GM23338 (cell line): ENCODE results near the gene CYB5B. TPM values are rescaled to one million over a fixed set of nuclear protein-coding genes. Genes with fewer than 3 reads are reported as not detected.

Experiments
- ATAC-seq: fragments of 200-7000 bp; cut with Tn5 transposase; 3 replicates; pipeline ENCODE4 v1.9.1; 2020
- DNase-seq: peaks from one replicate; pipeline ENCODE4 v3.0.0-alpha.2; 2015; ENCODE audit warnings: low spot score
- H2AFZ ChIP-seq: fragments of 200-600 bp; sonication (generic); 2 replicates; pipeline ENCODE4 v1.8.0; 2016; ENCODE audit warnings: antibody characterized with exemption, mild to moderate bottlenecking, moderate library complexity
- H3F3A ChIP-seq: fragments of 200-600 bp; sonication (generic); replicated peaks from 2 replicates; pipeline ENCODE4 v1.8.0; 2017; ENCODE audit warnings: antibody characterized with exemption, mixed run types, low read depth
- H3K27ac ChIP-seq: fragments of 200-600 bp; sonication (generic); 2 replicates; pipeline ENCODE4 v1.6.1; 2016; ENCODE audit warnings: low read depth
- H3K27me3 ChIP-seq: fragments of 200-600 bp; sonication (generic); 2 replicates; pipeline ENCODE4 v1.8.0; 2016; ENCODE audit warnings: mild to moderate bottlenecking, mixed run types, moderate library complexity; ENCODE audit not compliant: insufficient read depth
- H3K36me3 ChIP-seq: fragments of 200-600 bp; sonication (generic); 2 replicates; pipeline ENCODE4 v1.8.0; 2016; ENCODE audit warnings: mild to moderate bottlenecking; ENCODE audit not compliant: insufficient read depth
- H3K4me1 ChIP-seq: fragments of 200-600 bp; sonication (generic); 2 replicates; pipeline ENCODE4 v1.8.0; 2016; ENCODE audit warnings: mild to moderate bottlenecking, moderate library complexity; ENCODE audit not compliant: insufficient read depth
- H3K4me2 ChIP-seq: fragments of 200-600 bp; sonication (generic); 2 replicates; pipeline ENCODE4 v1.7.1; 2017; ENCODE audit warnings: mixed run types
- H3K4me3 ChIP-seq: fragments of 200-600 bp; sonication (generic); 2 replicates; pipeline ENCODE4 v1.6.1; 2016; ENCODE audit warnings: mixed run types
- H3K79me2 ChIP-seq: fragments of 200-600 bp; sonication (generic); replicated peaks from 2 replicates; pipeline ENCODE4 v1.8.0; 2017; ENCODE audit warnings: mild to moderate bottlenecking; ENCODE audit not compliant: insufficient read depth
- H3K9me2 ChIP-seq: fragments of 200-600 bp; sonication (generic); 2 replicates; pipeline ENCODE4 v1.8.0; 2017; ENCODE audit not compliant: insufficient read depth
- H4K20me1 ChIP-seq: fragments of 200-600 bp; sonication (generic); replicated peaks from 2 replicates; pipeline ENCODE4 v1.8.0; 2017; ENCODE audit warnings: mild to moderate bottlenecking; ENCODE audit not compliant: insufficient read depth
- H3K27ac Mint-ChIP-seq: 2 replicates; pipeline ENCODE4 v1.8.0; 2020; ENCODE audit warnings: inconsistent platforms, mild to moderate bottlenecking, moderate library complexity, mixed read lengths
- H3K27me3 Mint-ChIP-seq: 3 replicates; pipeline ENCODE4 v1.8.0; 2022; ENCODE audit warnings: low read depth, mild to moderate bottlenecking, moderate library complexity, mixed read lengths, inconsistent platforms; ENCODE audit not compliant: insufficient read depth, poor library complexity
- H3K36me3 Mint-ChIP-seq: 3 replicates; pipeline ENCODE4 v1.8.0; 2021; ENCODE audit warnings: low read depth, mild to moderate bottlenecking, inconsistent platforms, moderate library complexity, mixed read lengths
- H3K4me1 Mint-ChIP-seq: 3 replicates; pipeline ENCODE4 v1.8.0; 2020; ENCODE audit warnings: mild to moderate bottlenecking, inconsistent platforms, mixed read lengths
- H3K4me3 Mint-ChIP-seq: 3 replicates; pipeline ENCODE4 v1.8.0; 2021; ENCODE audit warnings: moderate library complexity, mild to moderate bottlenecking, inconsistent platforms, mixed read lengths
- H3K9me3 Mint-ChIP-seq: 3 replicates; pipeline ENCODE4 v1.8.0; 2020; ENCODE audit warnings: moderate library complexity, mild to moderate bottlenecking, inconsistent platforms, mixed read lengths
- CREB1 ChIP-seq: fragments of 250-450 bp; sonication (Bioruptor Pico); IDR thresholded peaks from 2 replicates; pipeline ENCODE4 v1.5.0; 2020; ENCODE audit warnings: low read depth, mild to moderate bottlenecking, moderate library complexity
- EZH2 ChIP-seq: fragments of 200-600 bp; sonication (generic); IDR thresholded peaks from one replicate; pipeline ENCODE4 v1.8.0; 2017; ENCODE audit warnings: antibody characterized with exemption, mild to moderate bottlenecking, low read depth; ENCODE audit not compliant: unreplicated experiment
- EZH2phosphoT487 ChIP-seq: fragments of 200-600 bp; sonication (generic); IDR thresholded peaks from one replicate; pipeline ENCODE4 v1.8.1; 2018; ENCODE audit warnings: antibody characterized with exemption; ENCODE audit not compliant: unreplicated experiment
- STAT1 ChIP-seq: IDR thresholded peaks from one replicate; pipeline ENCODE4 v1.6.1; 2016; ENCODE audit warnings: antibody characterized with exemption; ENCODE audit not compliant: unreplicated experiment
- ZNF114 ChIP-seq: fragments of 250-450 bp; sonication (Bioruptor Pico); IDR thresholded peaks from 2 replicates; pipeline ENCODE4 v1.5.0; 2020; ENCODE audit warnings: mild to moderate bottlenecking, moderate library complexity
- polyA plus RNA-seq: library from polyadenylated mRNA; unstranded; fragments of >200 nt; fragmentation: Nextera tagmentation; extraction: Ambion mirVana; gene quantifications from 2 replicates; pipeline ENCODE4 v1.2.1, GENCODE V29; 2016
- total RNA-seq: library from RNA; depleted of rRNA; stranded (reverse); fragments of >200 nt; shearing (Covaris generic); gene quantifications from 2 replicates; pipeline ENCODE4 v1.2.3, GENCODE V29; 2014
- TF ChIP-seq, protein P1 (sequence below): fragments of 250-450 bp; sonication (Bioruptor Pico); IDR thresholded peaks from 2 replicates; pipeline ENCODE4 v1.5.0; 2020; ENCODE audit warnings: mild to moderate bottlenecking, moderate library complexity

CYB5B gene
- total and polyA plus RNA-seq, 2 experiments from 2014 or later = 72.0 to 110 TPM

DNA sequence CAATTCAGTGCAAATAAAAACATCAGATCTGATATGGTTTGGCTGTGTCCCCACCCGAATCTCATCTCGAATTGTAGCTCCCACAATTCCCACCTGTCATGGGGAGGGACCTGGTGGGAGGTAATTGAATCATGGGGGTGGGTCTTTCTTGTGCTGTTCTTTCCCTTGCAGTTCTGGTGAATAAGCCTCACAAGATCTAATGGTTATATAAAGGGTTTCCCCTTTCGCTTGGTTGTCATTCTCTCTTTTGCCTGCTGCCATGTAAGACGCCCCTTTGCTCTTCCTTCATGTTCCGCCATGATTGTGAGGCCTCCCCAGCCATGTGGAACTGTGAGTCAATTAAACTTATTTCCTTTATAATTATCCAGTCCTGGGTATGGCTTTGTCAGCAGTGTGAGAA, 72.5 kb downstream of the CYB5B start (continued):
- TF ChIP-seq ZNF114 (CRISPR knock-in tag) = no peak
- TF ChIP-seq CREB1 = no peak

DNA sequence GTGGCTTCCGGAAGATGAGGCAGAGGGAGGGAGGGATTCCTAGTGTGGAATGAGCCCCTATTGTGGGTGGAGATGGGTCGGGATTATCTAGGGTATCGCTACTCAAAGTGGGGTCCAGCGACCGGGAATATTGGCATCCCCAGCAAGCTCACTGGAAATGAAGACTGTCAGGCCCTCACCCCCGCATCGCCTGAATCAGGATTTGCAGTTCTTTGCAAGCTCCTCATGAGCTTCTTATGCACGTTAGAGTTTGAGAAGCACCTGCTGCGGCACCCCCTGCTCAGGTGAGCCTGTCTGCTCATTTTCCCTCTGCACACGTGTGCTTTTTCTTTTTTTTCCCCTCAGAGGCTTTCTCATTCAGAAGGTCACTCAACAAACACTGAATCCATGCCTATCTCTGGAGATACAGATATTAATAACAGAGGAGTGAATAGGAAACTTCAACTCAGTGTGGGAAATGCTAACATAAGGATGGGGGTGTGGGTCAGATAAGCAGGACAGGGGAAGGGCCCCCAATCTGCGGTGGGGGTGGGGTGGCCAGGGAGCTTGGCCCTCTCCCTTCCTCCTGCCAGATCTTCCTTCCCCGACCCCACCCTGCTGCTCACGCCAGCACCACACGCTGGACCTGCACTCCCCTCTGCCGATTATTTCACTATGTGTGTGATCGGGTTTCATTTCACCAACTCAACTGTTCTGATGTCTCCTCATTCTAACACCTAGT, 73.6 kb downstream of the CYB5B start:
- Histone ChIP-seq H3K27ac (no peak overlapping the region), H3K4me1 (no peaks in the 10 kb centered on the region), H3K27me3 (no peaks in the 10 kb centered on the region), H3K79me2 (no peaks in the 10 kb centered on the region), H3K36me3 (no peaks in the 10 kb centered on the region), H2AFZ (peak overlapping the region; percentile 38; the same call in 1 of the 2 replicates), H3K4me2 (no peak overlapping the region), H4K20me1 (no peaks in the 10 kb centered on the region), H3K4me3 (no peak overlapping the region), H3K9me2 (no peaks in the 10 kb centered on the region), H3F3A (no peaks in the 10 kb centered on the region)
- no peak for DNase-seq
- Mint-ChIP-seq H3K4me1 (peaks cover 14% of the 10 kb centered on the region), H3K4me3 (no peak overlapping the region), H3K27ac (no peak overlapping the region), H3K9me3 (no peaks in the 10 kb centered on the region; the same call in 2 of the 3 replicates), H3K27me3 (peaks cover 17% of the 10 kb centered on the region), H3K36me3 (no peaks in the 10 kb centered on the region)
- TF ChIP-seq EZH2 (no peak), EZH2phosphoT487 (no peak), STAT1 (no peak)
- TF ChIP-seq, protein P1, sequence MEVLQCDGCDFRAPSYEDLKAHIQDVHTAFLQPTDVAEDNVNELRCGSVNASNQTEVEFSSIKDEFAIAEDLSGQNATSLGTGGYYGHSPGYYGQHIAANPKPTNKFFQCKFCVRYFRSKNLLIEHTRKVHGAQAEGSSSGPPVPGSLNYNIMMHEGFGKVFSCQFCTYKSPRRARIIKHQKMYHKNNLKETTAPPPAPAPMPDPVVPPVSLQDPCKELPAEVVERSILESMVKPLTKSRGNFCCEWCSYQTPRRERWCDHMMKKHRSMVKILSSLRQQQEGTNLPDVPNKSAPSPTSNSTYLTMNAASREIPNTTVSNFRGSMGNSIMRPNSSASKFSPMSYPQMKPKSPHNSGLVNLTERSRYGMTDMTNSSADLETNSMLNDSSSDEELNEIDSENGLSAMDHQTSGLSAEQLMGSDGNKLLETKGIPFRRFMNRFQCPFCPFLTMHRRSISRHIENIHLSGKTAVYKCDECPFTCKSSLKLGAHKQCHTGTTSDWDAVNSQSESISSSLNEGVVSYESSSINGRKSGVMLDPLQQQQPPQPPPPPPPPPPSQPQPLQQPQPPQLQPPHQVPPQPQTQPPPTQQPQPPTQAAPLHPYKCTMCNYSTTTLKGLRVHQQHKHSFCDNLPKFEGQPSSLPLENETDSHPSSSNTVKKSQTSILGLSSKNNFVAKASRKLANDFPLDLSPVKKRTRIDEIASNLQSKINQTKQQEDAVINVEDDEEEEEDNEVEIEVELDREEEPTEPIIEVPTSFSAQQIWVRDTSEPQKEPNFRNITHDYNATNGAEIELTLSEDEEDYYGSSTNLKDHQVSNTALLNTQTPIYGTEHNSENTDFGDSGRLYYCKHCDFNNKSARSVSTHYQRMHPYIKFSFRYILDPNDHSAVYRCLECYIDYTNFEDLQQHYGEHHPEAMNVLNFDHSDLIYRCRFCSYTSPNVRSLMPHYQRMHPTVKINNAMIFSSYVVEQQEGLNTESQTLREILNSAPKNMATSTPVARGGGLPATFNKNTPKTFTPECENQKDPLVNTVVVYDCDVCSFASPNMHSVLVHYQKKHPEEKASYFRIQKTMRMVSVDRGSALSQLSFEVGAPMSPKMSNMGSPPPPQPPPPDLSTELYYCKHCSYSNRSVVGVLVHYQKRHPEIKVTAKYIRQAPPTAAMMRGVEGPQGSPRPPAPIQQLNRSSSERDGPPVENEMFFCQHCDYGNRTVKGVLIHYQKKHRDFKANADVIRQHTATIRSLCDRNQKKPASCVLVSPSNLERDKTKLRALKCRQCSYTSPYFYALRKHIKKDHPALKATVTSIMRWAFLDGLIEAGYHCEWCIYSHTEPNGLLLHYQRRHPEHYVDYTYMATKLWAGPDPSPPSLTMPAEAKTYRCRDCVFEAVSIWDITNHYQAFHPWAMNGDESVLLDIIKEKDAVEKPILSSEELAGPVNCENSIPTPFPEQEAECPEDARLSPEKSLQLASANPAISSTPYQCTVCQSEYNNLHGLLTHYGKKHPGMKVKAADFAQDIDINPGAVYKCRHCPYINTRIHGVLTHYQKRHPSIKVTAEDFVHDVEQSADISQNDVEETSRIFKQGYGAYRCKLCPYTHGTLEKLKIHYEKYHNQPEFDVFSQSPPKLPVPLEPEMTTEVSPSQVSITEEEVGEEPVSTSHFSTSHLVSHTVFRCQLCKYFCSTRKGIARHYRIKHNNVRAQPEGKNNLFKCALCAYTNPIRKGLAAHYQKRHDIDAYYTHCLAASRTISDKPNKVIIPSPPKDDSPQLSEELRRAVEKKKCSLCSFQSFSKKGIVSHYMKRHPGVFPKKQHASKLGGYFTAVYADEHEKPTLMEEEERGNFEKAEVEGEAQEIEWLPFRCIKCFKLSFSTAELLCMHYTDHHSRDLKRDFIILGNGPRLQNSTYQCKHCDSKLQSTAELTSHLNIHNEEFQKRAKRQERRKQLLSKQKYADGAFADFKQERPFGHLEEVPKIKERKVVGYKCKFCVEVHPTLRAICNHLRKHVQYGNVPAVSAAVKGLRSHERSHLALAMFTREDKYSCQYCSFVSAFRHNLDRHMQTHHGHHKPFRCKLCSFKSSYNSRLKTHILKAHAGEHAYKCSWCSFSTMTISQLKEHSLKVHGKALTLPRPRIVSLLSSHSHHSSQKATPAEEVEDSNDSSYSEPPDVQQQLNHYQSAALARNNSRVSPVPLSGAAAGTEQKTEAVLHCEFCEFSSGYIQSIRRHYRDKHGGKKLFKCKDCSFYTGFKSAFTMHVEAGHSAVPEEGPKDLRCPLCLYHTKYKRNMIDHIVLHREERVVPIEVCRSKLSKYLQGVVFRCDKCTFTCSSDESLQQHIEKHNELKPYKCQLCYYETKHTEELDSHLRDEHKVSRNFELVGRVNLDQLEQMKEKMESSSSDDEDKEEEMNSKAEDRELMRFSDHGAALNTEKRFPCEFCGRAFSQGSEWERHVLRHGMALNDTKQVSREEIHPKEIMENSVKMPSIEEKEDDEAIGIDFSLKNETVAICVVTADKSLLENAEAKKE (CRISPR knock-in tag) = no peak
- ATAC-seq = no peak; the same call in 2 of the 3 replicates
